Measurements from ENCODE around the gene GPR137.

GRCh38 chr11:64260147-64260708 lies 25.4 kb upstream of the GPR137 start:
- TF ChIP-seq POLR2AphosphoS5 (IDR thresholded peaks at IDR 0.05; ENCODE audit: borderline replicate concordance, low read depth, low read length), result no peak
- TF ChIP-seq EZH2 (IDR thresholded peaks at IDR 0.05), result no peak

Data from SK-N-MC (cell line).